Vagina (tissue), 2 donors: Measurements from ENCODE around the gene GLP1R. TPM values are rescaled to one million over a fixed set of nuclear protein-coding genes. Genes with fewer than 3 reads are reported as not detected.

Experiments
- DNase-seq, 2 donors: peaks; one replicate each; pipeline ENCODE4 v3.0.0-alpha.2; 2017; ENCODE audit errors: extremely low spot score in 2 of 2
- H3K27ac ChIP-seq: fragments of 200-600 bp; sonication (generic); one replicate; pipeline ENCODE4 v1.5.1; 2019
- H3K27me3 ChIP-seq: fragments of 200-600 bp; sonication (generic); one replicate; pipeline ENCODE4 v1.5.1; 2019
- H3K36me3 ChIP-seq, 2 donors: fragments of 200-600 bp; sonication (generic); one replicate each; pipeline ENCODE4 v1.5.1; 2017 to 2019
- H3K4me1 ChIP-seq: fragments of 200-600 bp; sonication (generic); one replicate; pipeline ENCODE4 v1.5.1; 2019
- H3K4me3 ChIP-seq, 2 donors: fragments of 200-600 bp; sonication (generic); 1 replicate in 1 of 2; 2 replicates in 1 of 2; pipeline ENCODE4 v1.5.1; 2016 to 2019
- H3K9me3 ChIP-seq: fragments of 200-600 bp; sonication (generic); one replicate; pipeline ENCODE4 v1.5.1; 2019
- POLR2A ChIP-seq, 2 donors: fragments of 450-650 bp; IDR thresholded peaks; one replicate each; pipeline ENCODE4 v1.6.1; 2017; ENCODE audit warnings: antibody characterized with exemption in 2 of 2, mild to moderate bottlenecking in 2 of 2, moderate library complexity in 2 of 2
- POLR2AphosphoS5 ChIP-seq, 2 donors: sonication (generic); formaldehyde crosslinking; IDR thresholded peaks; one replicate each; pipeline ENCODE4 v1.9.0; 2017; ENCODE audit warnings: antibody characterized with exemption in 2 of 2, mild to moderate bottlenecking in 2 of 2, low read depth in 1 of 2; ENCODE audit not compliant: insufficient read depth in 1 of 2
- intact Hi-C: fragments of 100-400 bp; cut with DNase I; formaldehyde crosslinking; loops from one replicate; pipeline ENCODE4 v1.15.1; 2023
- total RNA-seq: library from RNA; depleted of rRNA; stranded (reverse); fragments of >200 nt; gene quantifications from one replicate; pipeline ENCODE4 v1.2.3, GENCODE V29; 2016
- TF ChIP-seq, protein P1 (sequence below), 3 experiments: fragments of 450-650 bp in 2 of 3; fragments of 200-600 bp in 1 of 3; sonication (generic) in 1 of 3; IDR thresholded peaks; one replicate each; pipeline ENCODE4 v1.5.1; 2017 to 2019; ENCODE audit warnings: antibody characterized with exemption in 3 of 3, mild to moderate bottlenecking in 2 of 3, moderate library complexity in 2 of 3

GLP1R gene
- total RNA-seq, 1 donor from 2014 or later: not detected

DNA sequence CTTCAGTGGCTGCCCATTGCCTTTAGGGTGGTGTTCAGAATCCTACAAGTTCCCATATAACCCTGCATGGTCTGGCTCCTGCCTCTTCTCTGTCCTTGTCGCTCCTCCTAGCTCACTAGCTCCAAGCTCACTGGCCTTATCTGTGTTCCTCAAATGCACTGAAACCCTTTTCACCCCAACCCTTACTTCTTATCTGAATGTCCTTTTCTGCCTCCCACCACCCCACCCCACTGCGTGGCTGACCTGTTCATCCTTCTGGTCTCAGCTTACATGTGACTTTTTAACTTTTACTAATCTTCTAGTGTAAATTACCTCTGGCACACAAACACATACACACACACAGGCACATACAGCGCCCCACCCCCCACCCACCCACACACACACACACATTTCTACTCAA lies 41.0 kb upstream of the GLP1R start:
- Histone ChIP-seq H3K4me1 (no peaks in the 10 kb centered on the region), H3K36me3 (no peaks in the 10 kb centered on the region), H3K27ac (no peak overlapping the region), H3K27me3 (no peaks in the 10 kb centered on the region), H3K4me3 (no peak overlapping the region), H3K9me3 (no peaks in the 10 kb centered on the region)
- intact Hi-C loops: no loop called here
- no peak for TF ChIP-seq POLR2AphosphoS5 (IDR thresholded peaks at IDR 0.05; ENCODE audit: insufficient read depth in 1 of 2, low read depth in 1 of 2)
- TF ChIP-seq, protein P1, sequence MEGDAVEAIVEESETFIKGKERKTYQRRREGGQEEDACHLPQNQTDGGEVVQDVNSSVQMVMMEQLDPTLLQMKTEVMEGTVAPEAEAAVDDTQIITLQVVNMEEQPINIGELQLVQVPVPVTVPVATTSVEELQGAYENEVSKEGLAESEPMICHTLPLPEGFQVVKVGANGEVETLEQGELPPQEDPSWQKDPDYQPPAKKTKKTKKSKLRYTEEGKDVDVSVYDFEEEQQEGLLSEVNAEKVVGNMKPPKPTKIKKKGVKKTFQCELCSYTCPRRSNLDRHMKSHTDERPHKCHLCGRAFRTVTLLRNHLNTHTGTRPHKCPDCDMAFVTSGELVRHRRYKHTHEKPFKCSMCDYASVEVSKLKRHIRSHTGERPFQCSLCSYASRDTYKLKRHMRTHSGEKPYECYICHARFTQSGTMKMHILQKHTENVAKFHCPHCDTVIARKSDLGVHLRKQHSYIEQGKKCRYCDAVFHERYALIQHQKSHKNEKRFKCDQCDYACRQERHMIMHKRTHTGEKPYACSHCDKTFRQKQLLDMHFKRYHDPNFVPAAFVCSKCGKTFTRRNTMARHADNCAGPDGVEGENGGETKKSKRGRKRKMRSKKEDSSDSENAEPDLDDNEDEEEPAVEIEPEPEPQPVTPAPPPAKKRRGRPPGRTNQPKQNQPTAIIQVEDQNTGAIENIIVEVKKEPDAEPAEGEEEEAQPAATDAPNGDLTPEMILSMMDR (IDR thresholded peaks at IDR 0.05): no peak
- DNase-seq: no peak

DNA sequence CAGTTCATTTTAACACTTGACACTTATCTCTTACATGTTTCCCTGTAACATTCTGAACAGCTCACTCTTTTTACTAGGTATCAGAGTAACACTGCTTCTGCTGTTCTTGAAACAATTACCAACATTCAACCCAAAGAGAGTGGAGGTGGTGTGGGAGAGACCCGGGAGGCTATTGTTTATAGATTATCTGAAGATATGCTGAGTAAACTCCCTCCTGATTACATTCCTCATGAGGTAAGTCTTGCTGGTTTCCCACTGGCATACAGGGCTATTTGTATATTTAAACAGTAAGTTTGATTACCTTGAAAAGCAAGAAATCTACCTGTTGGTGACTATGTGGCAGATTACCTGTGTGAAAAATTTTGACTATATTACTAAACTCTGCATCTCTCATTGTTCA lies 39.8 kb upstream of the GLP1R start:
- intact Hi-C loops: no loop called here
- no peak for TF ChIP-seq POLR2A (IDR thresholded peaks at IDR 0.05)
- TF ChIP-seq, protein P1 (IDR thresholded peaks at IDR 0.05): no peak
- TF ChIP-seq POLR2AphosphoS5 (IDR thresholded peaks at IDR 0.05; ENCODE audit: insufficient read depth in 1 of 2, low read depth in 1 of 2): no peak
- H3K36me3 ChIP-seq: no peaks in the 10 kb centered on the region
- H3K27me3 ChIP-seq: no peaks in the 10 kb centered on the region
- H3K4me1 ChIP-seq: no peaks in the 10 kb centered on the region
- no peaks in the 10 kb centered on the region for H3K9me3 ChIP-seq
- no peak overlapping the region for H3K4me3 ChIP-seq
- DNase-seq: no peak
- no peak overlapping the region for H3K27ac ChIP-seq

DNA sequence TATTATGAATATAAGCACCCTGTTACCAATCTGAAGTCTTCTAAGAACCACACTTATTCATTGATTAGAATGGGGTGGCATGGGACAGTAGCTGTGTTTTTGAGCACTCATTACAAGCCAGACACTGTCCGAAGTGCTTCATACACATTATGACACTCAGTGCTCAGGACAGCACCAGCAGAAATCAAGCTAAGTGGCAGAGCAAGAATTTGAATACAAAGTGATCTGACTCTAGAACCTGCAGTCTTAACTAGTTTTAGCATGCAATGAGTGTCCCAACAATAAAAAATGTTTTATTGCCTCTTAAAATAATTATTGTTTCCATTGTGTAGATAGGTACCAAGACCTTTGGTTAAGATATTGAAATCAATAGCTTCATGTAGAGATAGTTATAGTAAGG lies 39.1 kb upstream of the GLP1R start:
- no peak overlapping the region for H3K27ac ChIP-seq
- TF ChIP-seq, protein P1 (IDR thresholded peaks at IDR 0.05): no peak
- TF ChIP-seq POLR2A (IDR thresholded peaks at IDR 0.05) (no peak), POLR2AphosphoS5 (IDR thresholded peaks at IDR 0.05; ENCODE audit: insufficient read depth in 1 of 2, low read depth in 1 of 2) (no peak)

DNA sequence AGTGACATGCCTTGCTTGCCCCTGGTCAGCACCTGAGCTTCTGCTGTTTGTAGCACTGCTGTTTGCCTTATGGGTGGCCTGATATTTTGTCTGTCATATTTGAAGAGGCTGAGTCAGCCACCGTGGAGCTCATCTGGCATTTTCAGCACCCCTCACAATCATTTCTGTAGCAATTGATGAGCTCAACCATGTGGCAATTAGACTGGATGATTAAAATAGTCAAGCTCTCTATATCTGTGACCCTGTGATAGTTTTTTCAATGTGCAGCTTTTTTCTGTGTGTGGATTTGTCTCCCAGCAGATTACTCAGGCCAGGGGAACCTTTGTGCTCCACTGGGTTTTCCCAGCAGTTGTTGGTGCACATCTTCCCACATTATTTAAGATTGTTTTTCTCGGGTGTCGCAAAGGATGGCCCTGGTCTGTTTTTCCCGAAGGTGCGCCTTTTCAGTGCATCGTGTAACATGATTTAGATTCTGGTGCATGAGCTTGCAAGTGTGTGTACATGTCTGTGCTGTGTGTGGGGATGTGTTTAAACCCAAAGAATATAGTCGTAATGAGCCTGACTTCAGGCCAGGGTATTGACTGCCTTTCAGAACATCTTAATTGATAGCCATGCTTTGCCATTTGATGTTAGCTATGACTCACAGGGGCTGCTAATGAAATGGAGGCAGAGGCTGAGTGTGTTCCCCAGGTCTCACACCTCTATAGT lies 31.6 kb upstream of the GLP1R start:
- TF ChIP-seq, protein P1 (IDR thresholded peaks at IDR 0.05): no peak
- no peak for TF ChIP-seq POLR2A (IDR thresholded peaks at IDR 0.05)
- no peak for TF ChIP-seq POLR2AphosphoS5 (IDR thresholded peaks at IDR 0.05; ENCODE audit: insufficient read depth in 1 of 2, low read depth in 1 of 2)
- Histone ChIP-seq H3K27ac (no peak overlapping the region), H3K27me3 (no peaks in the 10 kb centered on the region), H3K4me3 (no peak overlapping the region), H3K9me3 (no peaks in the 10 kb centered on the region), H3K36me3 (no peaks in the 10 kb centered on the region), H3K4me1 (no peaks in the 10 kb centered on the region)
- intact Hi-C loops: no loop called here
- no peak for DNase-seq

More for the DNA sequence above, 39.1 kb upstream of the GLP1R start:
- Histone ChIP-seq H3K9me3 (no peaks in the 10 kb centered on the region), H3K36me3 (no peaks in the 10 kb centered on the region), H3K27me3 (no peaks in the 10 kb centered on the region), H3K4me1 (no peaks in the 10 kb centered on the region), H3K4me3 (no peak overlapping the region)
- intact Hi-C loops: no loop called here
- no peak for DNase-seq

DNA sequence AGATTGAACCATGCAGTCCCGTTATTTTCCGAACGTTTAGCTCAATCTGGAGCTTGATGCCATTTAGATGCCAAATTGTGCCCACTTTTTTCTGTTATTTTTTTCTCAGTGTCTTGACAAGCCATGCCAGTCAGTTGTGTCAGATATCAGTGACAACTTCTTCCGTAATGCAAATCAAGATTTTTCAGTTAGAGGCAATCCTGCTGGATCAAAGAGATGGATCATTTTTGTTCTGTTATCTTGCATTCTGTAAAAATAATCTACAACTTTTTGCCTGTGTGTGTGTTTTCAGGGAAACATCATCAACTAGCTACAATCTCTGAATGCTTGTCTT lies 31.1 kb upstream of the GLP1R start:
- intact Hi-C loops: no loop called here
- no peak for DNase-seq
- Histone ChIP-seq H3K27me3 (no peaks in the 10 kb centered on the region), H3K27ac (no peak overlapping the region), H3K9me3 (no peaks in the 10 kb centered on the region), H3K4me1 (no peaks in the 10 kb centered on the region), H3K36me3 (no peaks in the 10 kb centered on the region), H3K4me3 (no peak overlapping the region)
- TF ChIP-seq, protein P1 (IDR thresholded peaks at IDR 0.05): no peak
- no peak for TF ChIP-seq POLR2AphosphoS5 (IDR thresholded peaks at IDR 0.05; ENCODE audit: insufficient read depth in 1 of 2, low read depth in 1 of 2)
